ENCODE data around the gene DACH1. TPM values are rescaled to one million over a fixed set of nuclear protein-coding genes. Genes with fewer than 3 reads are reported as not detected.
A peak's percentile ranks its signal among the peaks of the same experiment; 100 is the strongest.

DACH1 gene
- total RNA-seq, 2 donors from 2014 or later = 0.39 to 1.6 TPM

DNA sequence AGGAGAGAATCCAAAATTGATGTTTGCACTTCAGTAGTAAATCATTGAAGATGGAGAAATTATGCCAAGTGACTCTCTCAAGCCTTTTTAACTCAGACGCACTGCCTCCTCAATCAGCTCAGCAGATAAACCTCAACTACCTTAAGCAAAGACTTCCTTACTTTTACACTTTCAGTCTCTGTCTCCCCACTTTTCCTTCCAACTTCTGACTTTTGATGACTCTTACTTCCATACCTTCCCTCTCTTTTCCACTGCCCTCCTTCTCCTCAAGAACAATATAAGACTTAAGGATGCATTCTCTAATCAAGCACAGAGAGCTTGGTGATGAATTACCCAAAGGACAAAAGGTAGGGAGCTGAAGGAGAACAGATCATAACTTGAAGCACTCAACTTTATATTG lies 4.8 kb upstream of the DACH1 start:
- Histone ChIP-seq H3K4me3 (no peak overlapping the region), H3K4me1 (no peaks in the 10 kb centered on the region), H3K9me3 (no peaks in the 10 kb centered on the region), H3K27ac (no peak overlapping the region), H3K36me3 (no peaks in the 10 kb centered on the region), H3K27me3 (no peaks in the 10 kb centered on the region)
- no peak for DNase-seq (ENCODE audit: low spot score)
- TF ChIP-seq, protein P1, sequence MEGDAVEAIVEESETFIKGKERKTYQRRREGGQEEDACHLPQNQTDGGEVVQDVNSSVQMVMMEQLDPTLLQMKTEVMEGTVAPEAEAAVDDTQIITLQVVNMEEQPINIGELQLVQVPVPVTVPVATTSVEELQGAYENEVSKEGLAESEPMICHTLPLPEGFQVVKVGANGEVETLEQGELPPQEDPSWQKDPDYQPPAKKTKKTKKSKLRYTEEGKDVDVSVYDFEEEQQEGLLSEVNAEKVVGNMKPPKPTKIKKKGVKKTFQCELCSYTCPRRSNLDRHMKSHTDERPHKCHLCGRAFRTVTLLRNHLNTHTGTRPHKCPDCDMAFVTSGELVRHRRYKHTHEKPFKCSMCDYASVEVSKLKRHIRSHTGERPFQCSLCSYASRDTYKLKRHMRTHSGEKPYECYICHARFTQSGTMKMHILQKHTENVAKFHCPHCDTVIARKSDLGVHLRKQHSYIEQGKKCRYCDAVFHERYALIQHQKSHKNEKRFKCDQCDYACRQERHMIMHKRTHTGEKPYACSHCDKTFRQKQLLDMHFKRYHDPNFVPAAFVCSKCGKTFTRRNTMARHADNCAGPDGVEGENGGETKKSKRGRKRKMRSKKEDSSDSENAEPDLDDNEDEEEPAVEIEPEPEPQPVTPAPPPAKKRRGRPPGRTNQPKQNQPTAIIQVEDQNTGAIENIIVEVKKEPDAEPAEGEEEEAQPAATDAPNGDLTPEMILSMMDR (IDR thresholded peaks at IDR 0.05) = no peak

DNA sequence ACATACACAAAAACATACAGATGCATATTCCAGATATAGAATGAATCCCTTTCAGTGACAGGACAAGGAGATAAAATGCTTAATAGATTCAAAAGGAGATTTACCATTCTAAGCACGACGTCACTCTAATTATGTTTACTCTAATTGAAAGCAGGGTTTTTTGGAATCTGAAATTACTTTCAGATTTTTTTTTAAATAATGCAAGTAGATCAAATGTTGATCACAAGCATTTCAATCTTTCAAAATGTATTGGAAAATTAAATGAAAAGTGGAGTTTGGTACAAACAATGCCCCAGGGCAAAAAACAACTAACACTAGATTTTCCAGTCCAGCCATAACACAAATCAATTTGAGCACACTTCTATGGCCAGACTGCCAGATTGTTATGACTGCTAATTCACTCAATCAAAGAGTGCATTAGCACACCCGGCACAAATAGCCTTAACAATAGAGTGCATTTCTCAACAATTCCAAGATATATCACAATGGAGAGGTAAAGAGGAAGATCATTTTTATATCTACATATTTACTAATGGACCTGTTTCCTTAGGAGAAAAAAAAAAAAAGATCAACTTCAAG lies 4.3 kb upstream of the DACH1 start:
- H3K27me3 ChIP-seq = no peaks in the 10 kb centered on the region
- no peaks in the 10 kb centered on the region for H3K4me1 ChIP-seq
- H3K27ac ChIP-seq = no peak overlapping the region
- H3K9me3 ChIP-seq = no peaks in the 10 kb centered on the region
- TF ChIP-seq, protein P1 (IDR thresholded peaks at IDR 0.05) = no peak
- H3K4me3 ChIP-seq = no peak overlapping the region
- H3K36me3 ChIP-seq = no peaks in the 10 kb centered on the region
- DNase-seq (ENCODE audit: low spot score) = no peak

DNA sequence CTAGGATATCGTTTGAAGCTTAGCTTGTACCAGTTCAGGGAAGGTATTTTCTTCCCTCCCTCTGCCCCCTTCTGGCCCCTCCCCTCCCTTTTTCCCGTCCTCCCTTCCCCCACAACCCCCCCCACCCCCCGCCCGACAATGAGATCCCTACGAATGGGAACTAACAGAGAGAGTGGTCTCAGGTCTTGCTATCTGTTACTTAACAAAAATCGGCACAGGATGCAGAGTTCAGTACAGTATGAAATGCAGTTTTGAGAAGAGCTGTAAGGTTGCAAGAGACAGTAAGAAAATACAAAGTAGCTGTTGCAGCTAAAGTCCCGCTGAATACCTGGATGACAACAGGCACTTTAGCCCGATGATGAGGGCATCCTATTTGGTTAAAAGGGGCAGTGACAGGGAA lies 3.1 kb upstream of the DACH1 start:
- no peak for DNase-seq (ENCODE audit: low spot score)
- Histone ChIP-seq H3K36me3 (no peaks in the 10 kb centered on the region), H3K27ac (no peak overlapping the region), H3K27me3 (no peaks in the 10 kb centered on the region), H3K9me3 (no peaks in the 10 kb centered on the region), H3K4me3 (no peak overlapping the region), H3K4me1 (peaks cover 0 to 10% of the 10 kb centered on the region in 2 donors)
- TF ChIP-seq, protein P1 (IDR thresholded peaks at IDR 0.05) = no peak

DNA sequence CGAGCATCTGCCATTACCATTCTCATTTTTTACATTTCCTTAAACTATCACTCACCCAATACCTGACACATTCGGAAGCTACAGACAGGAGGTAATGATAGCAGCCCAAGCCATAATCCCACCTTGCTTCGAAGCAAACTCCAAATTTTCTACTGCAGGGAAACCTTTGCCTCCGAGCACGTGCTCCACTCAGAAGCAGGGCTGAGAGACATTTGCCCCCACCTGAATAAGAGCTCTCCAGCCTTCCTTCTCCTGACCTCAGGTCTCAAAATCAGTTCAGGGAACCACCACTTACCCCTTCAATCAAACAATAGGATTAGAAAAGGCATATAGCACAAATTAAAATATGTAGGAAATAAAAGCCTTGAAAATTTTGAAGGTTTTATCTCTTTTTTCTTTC lies 2.3 kb upstream of the DACH1 start:
- H3K4me1 ChIP-seq = peaks cover 0 to 17% of the 10 kb centered on the region in 2 donors
- H3K27me3 ChIP-seq = no peaks in the 10 kb centered on the region
- H3K4me3 ChIP-seq = no peak overlapping the region
- no peak for DNase-seq (ENCODE audit: low spot score)
- no peaks in the 10 kb centered on the region for H3K9me3 ChIP-seq
- H3K36me3 ChIP-seq = no peaks in the 10 kb centered on the region
- TF ChIP-seq, protein P1 (IDR thresholded peaks at IDR 0.05) = no peak
- H3K27ac ChIP-seq = no peak overlapping the region

DNA sequence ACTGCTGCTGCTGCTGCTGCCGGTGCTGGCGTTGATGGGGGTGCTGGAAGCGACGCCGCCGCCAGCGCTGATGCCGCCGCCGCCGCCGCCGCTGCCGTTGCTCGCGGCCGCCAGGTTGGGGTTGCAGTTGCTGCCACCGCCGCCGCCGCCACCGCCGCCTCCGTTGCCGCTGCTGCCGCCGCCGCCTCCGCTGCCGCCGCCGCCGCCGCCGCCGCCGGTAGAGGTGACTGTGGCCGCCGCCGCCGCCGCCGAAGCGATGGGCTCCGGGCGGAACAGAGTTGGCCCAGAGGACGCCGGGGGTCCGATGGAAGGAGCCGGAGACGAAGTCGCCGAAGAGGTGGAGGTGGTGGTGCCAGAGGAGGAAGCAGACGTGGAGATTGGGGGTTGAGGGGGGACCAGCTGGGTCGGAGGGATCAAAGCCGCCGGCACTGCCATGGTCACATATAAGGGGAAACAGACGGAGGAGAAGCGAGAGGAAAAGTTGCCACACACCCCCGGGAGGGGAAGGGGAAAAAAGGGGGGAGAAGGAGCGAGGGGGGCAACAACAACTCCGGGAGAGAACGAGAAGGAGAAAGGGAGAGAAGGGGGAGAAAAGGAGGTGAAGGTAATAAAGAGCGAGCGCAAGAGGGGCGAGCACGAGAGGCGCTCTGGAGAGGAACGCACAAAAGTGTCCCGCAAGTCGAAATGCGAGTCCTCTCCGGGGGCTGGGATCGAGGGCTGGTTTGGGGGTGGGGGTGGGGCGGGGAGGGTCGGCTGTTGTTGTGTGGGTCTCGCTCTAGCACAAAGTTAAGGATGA lies 471 bp downstream of the DACH1 start:
- peaks cover 0 to 17% of the 10 kb centered on the region in 2 donors for H3K4me1 ChIP-seq
- H3K9me3 ChIP-seq = no peaks in the 10 kb centered on the region
- H3K27me3 ChIP-seq = no peaks in the 10 kb centered on the region
- no peaks in the 10 kb centered on the region for H3K36me3 ChIP-seq
- H3K4me3 ChIP-seq = peak overlapping the region; percentile 48 to 64
- no peak for DNase-seq (ENCODE audit: low spot score)
- TF ChIP-seq, protein P1 (IDR thresholded peaks at IDR 0.05) = no peak
- H3K27ac ChIP-seq = peak overlapping the region; percentile 75
